ENCODE data around the gene ACKR1.

- TF ChIP-seq, protein P1, sequence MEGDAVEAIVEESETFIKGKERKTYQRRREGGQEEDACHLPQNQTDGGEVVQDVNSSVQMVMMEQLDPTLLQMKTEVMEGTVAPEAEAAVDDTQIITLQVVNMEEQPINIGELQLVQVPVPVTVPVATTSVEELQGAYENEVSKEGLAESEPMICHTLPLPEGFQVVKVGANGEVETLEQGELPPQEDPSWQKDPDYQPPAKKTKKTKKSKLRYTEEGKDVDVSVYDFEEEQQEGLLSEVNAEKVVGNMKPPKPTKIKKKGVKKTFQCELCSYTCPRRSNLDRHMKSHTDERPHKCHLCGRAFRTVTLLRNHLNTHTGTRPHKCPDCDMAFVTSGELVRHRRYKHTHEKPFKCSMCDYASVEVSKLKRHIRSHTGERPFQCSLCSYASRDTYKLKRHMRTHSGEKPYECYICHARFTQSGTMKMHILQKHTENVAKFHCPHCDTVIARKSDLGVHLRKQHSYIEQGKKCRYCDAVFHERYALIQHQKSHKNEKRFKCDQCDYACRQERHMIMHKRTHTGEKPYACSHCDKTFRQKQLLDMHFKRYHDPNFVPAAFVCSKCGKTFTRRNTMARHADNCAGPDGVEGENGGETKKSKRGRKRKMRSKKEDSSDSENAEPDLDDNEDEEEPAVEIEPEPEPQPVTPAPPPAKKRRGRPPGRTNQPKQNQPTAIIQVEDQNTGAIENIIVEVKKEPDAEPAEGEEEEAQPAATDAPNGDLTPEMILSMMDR (IDR thresholded peaks at IDR 0.05; ENCODE audit: borderline replicate concordance, extremely low read depth, low read length, poor library complexity, severe bottlenecking) = no peak
- TF ChIP-seq EZH2 (IDR thresholded peaks at IDR 0.05; ENCODE audit: borderline replicate concordance, low read depth, low read length, severe bottlenecking) = no peak
Observed at GRCh38 chr1:159175571-159175970, 29.1 kb upstream of the ACKR1 start.
